A549 (cell line): ENCODE results near the gene ZFP28.

Source experiments
- CTCF ChIP-seq: fragments of >200 bp; sonication (Bioruptor Twin); formaldehyde crosslinking; IDR thresholded peaks from 3 replicates; pipeline ENCODE4 v1.5.1; 2016
- FOSL2 ChIP-seq, 2 experiments: fragments of 450-650 bp in 1 of 2; fragments of >200 bp in 1 of 2; sonication (Bioruptor Twin) in 1 of 2; formaldehyde crosslinking; IDR thresholded peaks; 2 replicates each; pipeline versions ENCODE4 v1.5.0 to v1.6.1; 2016 to 2020; ENCODE audit warnings: mild to moderate bottlenecking in 1 of 2, moderate library complexity in 1 of 2
- HMGXB4 ChIP-seq: fragments of 250-450 bp; sonication (Bioruptor Pico); IDR thresholded peaks from 2 replicates; pipeline ENCODE4 v1.5.0; 2021; ENCODE audit warnings: mild to moderate bottlenecking, moderate library complexity, borderline replicate concordance
- MAX ChIP-seq: IDR thresholded peaks from 2 replicates; pipeline ENCODE4 v1.6.1; 2012
- POLR2A ChIP-seq: IDR thresholded peaks from 2 replicates; pipeline ENCODE4 v1.6.1; 2012; ENCODE audit warnings: mild to moderate bottlenecking, low read length

GRCh38 chr19:56538761-56539263 is at the start of gene ZFP28:
- TF ChIP-seq POLR2A (no peak), MAX (peak; percentile 67; the same call in 1 of the 2 replicates), FOSL2 (IDR thresholded peaks at IDR 0.05) (no peak), FOSL2 (CRISPR knock-in tag; IDR thresholded peaks at IDR 0.05) (no peak), HMGXB4 (CRISPR knock-in tag) (no peak), CTCF (no peak)
